HG03442 (cell line): ENCODE results near the gene SEL1L.
A peak's percentile ranks its signal among the peaks of the same experiment; 100 is the strongest.
"Not testable (repeated sequence)": the region's sequence is repeated elsewhere in the genome, so short reads cannot be mapped to it uniquely, and the experiment has no call there.

ENCODE experiments used
- ATAC-seq: cut with Tn5 transposase; IDR thresholded peaks from one replicate; pipeline ENCODE4 v1.9.1; 2021; ENCODE audit warnings: mild to moderate bottlenecking, moderate library complexity; ENCODE audit not compliant: unreplicated experiment

SEL1L gene

DNA sequence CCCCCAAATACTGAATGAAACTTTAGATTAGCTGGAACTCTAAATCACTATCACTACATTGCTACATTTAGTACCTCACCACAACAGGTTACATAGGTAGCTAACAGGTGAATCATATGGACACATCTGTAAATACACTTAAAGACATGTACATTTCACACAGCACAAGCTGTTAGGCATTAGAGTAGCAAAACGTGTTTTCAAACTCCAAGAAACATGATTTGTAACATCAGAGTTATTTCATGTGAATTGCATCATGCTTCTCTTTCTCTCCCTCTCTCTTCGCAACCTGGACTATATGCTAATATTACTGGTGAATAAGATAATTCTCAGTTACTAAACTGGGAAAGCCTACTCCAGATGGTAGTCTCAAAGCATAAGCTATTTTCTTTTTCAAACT, 4.3 kb downstream of the SEL1L start:
- ATAC-seq = no peak

DNA sequence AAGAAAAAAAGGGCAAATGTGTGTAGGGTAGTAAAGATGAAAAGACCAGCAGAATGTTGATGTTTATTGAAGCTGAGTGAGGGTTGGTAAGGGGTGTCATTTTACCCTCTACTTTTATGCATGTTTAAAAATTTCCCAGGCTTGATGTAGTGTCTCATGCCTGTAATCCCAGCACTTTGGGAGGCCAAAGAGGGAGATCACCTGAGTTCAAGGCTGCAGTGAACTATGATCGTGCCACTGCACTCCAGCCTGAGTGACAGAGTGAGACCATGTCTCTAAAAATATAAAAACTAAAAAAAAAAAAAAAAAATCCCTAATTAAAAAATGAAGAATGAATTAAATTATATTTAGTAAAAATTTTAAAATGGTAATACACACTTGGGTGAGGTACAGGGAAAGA, 8.5 kb downstream of the SEL1L start:
- ATAC-seq = no peak

DNA sequence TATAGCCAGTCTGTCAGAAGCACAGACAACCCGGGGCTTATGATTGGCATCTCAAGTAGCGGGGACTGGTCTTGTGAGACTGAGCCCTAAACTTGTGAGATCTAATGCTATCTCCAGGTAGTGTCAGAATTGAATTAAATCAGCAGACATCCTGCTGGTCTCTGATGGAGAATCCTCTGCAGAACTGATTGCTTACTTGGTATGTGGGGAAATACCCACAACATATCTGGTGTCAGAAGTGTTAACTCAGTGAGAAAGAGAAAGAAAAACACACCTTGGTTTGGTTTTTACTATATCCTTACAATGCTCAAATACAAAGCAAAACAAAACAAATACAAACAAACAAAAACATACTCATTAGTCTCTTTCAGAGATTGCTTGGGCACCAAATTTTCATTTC, 10.0 kb downstream of the SEL1L start:
- peak; percentile 83 for ATAC-seq

DNA sequence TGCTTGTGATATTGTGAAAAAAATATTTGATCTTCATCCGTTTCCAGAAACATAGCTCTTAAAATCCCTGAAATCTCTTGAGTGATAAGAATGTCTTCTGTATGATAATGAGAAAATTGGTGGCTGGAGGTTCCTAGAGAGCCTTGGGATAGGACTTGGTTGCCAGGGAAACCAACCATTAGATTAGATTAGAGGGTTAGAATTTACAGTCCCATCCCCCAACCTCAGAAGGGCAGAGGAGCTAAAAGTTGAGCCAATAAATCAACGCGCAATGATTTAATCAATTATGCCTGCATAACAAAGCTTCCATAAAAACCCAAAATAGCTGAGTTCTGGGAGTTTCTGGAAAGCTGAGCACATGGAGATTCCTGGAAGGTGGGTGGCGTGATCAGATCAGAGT, 10.6 kb downstream of the SEL1L start:
- no peak for ATAC-seq

DNA sequence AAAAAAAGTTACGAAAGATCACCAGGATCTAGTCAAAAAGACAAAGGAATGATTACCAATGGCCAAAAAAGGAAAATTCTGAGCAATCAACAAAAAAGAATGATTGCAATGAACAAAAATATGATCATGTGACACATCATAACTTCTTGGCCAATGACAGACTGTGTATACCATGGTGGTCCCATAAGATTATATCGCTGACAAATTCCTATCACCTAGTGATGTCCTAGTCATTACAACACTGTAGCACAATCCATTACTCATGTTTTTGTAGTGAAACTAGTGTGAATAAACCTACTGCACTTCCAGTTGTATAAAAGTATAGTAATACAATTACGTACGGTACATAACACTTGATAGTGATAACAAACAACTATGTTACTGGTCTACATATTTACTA, 12.3 kb downstream of the SEL1L start:
- ATAC-seq = no peak

DNA sequence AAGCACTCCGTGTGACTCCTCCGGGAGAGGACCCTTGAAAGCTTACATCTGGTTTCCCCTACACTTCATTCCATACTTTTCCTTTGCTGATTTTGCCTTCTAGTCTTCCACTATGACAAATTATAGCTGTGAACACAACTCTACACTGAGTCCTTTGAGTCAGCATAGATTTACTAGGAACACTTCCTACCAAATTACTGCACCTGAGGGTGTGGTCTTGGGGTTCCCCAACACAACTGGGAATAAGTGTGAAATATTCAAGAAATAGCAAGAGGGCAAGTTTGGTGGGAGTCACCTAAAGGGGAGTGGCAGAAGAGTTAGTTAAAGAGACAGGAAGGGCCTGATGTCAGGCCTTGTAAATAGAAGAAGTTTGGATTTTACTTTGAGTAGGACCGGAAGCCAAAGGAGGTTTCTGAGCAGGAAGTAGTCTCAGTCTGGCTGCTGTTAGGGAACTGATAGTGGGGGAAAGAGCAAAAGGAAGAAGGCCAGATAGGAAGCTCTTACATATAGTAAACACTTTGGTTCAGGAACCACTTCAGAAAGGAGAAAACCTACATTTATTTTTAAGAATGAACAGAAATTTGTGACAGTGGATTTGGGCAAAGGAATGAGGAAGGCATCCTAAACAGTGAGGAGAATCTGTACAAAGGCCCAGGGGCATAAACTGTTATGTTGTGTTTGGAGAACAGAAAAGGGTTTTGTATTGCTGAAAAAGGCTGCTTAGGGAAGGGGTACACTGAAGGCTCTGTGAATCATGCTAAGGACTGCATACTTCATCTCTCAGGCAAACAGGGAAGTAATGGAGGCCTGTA, 14.2 kb downstream of the SEL1L start:
- peak; percentile 70 for ATAC-seq

DNA sequence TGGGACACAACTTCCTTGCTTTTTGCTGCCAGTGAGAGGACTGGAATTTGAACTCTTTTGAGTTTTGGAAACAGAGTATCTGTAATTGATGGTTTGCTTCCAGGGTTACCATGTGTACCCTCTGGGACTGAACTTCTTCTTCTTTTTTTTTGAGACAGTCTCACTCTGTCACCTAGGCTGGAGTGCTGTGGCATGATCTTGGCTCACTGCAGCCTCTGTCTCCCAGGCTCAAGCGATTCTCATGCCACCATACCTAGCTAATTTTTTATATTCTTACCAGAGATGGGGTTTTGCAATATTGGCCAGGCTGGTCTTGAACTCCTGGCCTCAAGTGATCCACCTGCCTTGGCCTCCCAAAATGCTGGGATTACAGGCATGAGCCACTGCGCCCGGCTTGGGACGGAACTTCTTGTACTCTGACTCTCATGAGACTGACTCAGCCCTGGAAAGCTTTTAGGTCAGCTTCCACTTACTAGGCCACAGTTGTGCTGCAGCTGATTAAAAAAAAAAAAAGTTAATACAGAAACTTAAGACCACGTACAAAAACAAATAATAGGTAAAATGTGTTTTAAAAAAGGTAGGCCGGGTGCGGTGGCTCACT, 15.8 kb downstream of the SEL1L start:
- no peak for ATAC-seq

DNA sequence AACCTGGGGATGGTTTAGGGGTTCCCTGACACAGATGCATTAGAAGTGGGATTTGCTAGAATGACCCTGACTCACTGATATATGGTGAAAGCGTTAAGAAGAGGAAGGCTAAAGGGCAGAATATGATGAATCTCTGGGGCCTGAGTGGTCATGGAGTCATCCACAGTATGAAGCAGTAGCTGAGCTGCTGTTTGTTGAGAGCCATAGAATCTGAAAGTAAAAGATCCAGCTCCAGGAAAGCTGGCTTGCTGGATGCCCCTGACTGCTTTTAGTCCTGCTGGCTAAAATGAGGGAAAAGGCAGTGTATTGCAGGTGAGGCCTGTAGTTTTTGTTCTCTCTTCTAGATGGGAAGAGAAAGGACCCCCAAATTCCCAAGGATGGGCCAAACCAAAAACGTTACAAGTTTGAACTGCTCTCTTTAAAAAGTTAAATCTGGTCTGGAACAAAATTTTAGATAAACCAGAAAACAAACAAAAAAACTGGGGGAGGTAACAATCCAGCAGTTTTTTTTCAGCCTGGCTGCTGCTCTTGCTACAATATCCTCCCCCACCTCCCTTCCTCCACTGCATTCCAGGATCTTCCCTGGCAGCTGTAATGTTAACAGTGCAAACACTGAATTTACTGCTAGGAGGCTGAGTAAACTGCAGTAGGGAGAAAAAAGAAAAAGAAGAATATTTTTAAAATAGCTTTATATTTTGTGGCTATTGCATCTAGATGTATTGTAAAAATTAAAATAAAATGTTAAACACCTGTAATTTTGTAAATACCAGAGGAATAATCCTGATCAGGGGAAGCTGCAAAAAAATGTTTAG, 16.5 kb downstream of the SEL1L start:
- ATAC-seq = no peak

DNA sequence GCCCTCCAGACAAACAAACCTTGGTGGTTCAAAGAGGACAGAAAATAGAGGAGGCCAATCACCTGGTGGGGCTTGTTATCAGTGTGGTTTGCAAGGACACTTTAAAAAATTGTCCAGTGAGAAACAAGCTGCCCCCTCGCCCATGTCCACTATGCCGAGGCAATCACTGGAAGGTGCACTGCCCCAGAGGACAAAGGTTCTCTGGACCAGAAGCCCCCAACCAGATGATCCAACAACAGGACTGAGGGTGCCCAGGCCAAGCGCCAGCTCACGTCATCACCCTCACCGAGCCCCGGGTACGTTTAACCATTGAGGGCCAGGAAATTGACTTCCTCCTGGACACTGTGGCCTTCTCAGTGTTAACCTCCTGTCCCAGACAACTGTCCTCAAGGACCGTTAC, 17.7 kb downstream of the SEL1L start:
- ATAC-seq = not testable (repeated sequence)

DNA sequence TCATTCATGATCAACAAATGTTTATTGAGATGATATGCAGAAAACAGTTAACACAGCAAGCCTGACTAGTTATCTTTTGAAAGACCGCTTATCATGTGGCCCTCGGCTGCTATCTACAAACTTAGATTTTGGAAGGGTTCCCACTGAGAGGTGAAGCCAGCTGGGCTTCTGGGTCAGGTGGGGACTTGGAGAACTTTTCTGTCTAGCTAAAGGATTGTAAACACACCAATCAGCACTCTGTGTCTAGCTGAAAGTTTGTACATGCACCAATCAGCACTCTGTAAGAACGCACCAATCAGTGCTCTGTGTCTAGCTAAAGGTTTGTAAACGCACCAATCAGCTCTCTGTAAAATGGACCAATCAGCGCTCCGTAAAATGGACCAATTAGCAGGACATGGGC, 20.8 kb downstream of the SEL1L start:
- ATAC-seq = not testable (repeated sequence)

DNA sequence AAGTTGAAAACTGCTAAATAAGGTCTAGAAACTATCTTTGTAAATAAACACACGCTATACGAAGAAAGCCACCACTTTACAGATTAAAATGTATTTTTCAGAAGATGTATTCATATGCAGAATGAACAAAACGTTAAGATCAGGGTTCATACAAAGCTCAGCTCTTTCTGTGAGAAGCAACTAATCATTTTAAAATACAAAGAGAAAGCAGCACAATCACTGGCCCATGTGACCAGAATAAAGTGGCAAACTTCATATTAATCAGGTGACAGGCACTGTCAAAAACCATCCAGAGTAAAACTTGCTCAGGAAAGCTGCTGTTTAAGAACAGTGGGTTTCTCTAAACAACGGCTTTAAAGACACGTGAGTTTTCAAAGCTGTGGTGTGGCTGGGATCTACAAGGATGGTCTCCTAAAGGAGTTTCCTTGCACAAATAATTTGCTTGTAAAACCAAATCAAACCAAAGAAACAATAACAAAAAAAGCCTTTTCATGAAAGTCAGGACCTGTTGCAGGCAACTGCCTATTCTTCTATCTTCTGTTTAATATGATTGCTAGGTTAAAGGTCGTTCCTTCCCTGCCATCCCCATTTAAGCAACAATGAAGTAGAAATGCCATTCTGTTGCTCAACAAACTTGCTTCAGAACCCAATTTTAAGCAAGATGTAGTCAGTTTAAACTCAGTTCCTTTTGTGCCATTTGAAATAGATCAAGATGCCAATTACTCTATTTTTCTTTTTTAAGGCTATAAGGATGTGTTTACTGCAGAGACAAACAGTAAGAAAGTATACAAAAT, 22.3 kb downstream of the SEL1L start:
- ATAC-seq = no peak

DNA sequence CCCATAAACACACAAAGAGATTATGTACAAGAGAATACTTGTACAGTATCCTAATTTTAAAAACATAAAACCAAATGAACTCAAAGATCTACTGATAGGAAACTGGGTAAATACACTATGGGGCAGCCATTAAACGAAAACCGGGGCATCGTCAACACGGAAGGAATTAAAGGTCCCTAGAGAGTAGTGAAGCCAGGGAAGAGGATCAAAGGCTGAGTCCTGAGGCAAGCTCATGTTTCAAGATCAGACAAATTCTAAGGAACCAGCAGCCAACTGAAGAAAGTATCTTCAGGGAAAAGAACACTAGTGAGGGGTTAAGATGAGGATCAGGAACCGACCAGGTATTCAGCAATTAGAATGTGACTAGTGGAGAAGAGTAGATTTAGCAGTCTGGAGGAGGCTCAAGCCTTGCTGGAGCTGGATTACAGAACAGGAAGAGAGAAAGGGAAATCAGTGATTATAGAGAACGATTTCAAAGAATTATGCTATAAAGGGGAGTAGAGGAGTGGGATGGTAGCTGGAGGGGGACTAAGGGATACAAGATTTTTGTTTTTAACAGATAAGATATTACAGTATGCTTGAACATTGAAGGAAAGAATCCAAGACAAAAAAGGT, 23.7 kb downstream of the SEL1L start:
- no peak for ATAC-seq

DNA sequence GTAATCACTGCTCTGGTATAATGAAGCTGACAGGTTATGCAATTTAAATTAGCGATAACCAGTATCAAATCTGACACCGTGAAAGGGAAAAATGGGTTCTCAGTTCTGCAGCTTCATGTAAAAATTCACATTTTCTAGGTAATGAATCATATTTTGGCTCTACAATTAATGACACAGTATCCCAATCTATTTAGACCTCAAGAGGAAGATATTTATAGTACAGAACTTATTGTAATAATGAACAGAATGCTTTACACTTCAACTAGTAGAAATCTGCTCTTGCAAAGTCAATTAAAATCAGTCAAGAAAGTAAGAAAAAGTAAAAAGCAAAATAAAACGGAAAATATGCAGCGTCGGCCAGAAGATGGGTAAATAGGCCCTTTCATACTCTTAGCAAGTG, 24.3 kb downstream of the SEL1L start:
- ATAC-seq = no peak

DNA sequence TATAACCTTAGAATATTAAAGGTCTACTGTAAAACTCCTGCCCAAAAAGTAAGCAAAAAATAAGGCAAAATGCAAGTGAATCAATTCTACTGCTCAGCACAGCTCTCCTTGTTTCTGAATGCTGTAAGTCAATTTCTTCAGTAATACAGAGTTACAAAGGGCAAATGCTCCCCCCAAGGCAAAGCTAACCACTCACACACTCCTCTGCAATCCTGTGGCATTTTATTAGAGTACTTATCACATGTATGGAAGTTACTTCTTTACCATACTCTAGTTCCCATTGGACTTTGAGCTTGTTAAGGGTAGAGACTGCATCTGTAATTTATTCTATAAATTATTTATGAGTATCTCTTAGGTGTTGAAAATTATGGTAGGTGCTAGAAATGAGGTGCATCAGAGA, 27.2 kb downstream of the SEL1L start:
- ATAC-seq = no peak

DNA sequence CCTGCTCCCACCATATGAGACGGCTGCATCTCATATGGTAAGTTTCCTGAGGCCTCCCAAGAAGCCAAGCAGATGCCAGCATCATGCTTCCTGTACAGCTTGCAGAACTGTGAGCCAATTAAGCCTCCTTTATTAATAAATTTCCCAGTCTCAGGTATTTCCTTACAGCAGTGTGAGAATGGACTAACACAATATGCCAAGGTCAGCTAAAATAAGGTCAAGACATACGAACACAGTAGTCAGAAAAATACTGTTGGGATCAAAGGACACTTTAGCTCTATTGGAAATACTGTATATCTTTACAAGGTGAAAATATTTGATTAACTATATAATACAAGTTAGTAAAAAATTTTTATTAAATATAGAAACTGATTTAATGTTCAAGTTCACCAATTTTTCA, 28.8 kb downstream of the SEL1L start:
- no peak for ATAC-seq

DNA sequence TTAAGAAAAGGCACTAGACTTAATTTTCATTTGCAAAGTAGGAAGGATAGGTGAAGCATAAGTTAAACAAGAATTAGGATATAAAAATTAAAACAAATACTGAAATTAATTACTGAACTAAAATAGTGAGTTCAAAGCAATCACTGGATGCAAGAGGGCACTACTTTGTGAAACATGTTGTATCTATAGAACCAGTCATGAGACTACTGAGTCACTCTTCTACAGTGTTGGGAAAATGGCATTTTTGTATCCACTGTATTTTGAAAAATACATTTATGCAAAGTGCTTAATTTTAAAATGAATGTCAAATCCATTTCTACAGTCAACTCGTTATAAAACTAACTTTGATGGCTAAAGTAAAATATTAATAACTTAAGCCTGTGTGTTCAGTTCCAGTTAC, 47.9 kb downstream of the SEL1L start:
- no peak for ATAC-seq

DNA sequence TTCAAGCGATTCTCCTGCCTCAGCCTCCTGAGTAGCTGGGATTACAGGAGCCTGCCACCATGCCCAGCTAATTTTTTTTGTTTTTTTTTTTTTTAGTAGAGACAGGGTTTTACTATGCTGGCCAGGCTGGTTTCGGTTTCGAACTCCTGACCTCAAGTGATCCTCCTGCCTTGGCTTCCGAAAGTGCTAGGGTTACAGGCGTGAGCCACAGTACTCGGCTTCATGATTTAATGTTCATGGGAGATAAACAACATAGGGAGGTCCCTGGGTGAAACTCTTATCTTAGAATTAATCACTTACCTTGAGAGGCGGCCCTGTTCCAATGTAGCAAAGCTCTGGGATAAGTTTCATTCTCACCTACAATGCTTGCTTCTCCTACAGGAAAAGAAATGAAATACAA, 48.3 kb downstream of the SEL1L start:
- peak; percentile 95 for ATAC-seq

DNA sequence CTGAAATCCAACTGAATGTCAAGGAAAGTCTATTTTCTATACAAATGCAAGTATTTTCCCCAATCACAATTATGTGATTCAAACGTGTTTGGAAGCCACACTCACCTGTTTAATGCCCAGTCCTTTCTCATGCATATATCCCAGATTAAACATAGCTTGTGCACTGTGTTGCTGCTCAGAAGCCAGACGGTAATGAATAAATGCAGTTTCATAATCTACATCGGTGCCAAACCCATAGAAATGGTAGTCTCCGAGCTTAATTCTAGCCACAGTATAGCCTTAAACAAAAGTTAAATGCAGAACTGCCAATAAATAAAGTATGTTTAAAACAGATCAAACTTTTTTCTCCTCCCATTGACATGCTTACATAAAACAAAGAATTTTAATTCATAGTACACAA, 49.5 kb downstream of the SEL1L start:
- ATAC-seq = no peak

DNA sequence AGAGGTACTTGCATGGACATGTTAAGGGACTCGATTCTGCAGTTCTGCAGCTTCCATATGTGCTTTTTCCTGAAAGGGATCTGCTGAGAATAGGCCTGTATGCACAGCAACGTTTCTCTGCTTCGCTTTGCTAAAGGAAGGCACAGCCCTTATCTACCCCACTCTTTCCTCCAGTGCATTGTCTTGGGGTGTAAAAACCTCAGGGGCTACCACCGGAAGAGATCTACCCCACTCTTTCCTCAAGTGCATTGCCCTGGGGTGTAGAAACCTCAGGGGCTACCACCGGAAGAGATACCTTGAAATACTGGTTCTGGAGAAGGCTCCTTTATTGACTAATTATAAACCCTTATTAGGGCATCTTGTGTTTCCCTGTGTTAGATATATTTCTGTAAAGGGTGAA, 52.9 kb downstream of the SEL1L start:
- no peak for ATAC-seq

DNA sequence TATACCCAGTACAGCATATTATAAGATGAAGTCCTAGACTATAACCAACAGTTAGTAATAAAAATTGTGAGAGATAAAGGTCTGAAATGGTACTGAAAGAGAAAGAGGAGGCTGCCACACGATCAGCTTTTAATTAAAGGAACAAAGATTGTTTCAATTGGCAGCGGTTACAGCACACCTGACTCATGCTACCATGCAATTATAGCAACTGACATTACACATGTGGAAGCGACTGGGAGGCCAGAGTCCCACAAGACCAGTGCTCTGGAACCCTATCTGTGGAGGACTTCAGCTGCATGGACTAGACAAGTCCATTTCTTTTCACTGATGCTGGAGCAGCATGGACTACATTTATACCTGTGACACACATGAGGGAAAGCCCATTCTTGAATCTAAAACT, 55.2 kb downstream of the SEL1L start:
- ATAC-seq = no peak

DNA sequence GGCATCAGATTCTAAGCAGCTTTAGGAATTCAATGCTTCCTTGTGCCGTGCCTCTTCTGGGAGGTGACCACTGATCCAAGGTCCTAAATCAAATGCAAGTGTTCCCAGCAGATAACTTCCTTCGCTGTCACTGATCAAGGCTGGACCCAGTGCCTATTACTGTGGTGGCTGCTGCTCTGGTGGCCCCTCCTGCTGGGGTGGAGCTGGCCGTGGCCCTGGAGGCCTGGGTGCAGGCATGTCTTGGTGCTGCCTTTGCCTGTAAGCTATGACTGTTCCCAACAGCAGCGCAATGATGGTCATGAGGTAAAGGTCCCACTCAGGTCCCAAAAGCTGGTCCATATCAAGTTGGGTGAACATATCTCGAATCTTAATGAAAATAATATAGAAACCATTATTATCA, 56.8 kb downstream of the SEL1L start:
- no peak for ATAC-seq
